Measurements from ENCODE around the gene GPR68.

The GPR68 gene

GRCh38 chr14:91265404-91265803, 20.9 kb upstream of the GPR68 start:
- DNase-seq (ENCODE audit: insufficient read length, low spot score): no peak
- TF ChIP-seq POLR2A (IDR thresholded peaks at IDR 0.05; ENCODE audit: low read depth, low read length): no peak
- no peak for FAIRE-seq

- DNase-seq (ENCODE audit: insufficient read length, low spot score): no peak
- TF ChIP-seq POLR2A (IDR thresholded peaks at IDR 0.05; ENCODE audit: low read depth, low read length): no peak
- FAIRE-seq: no peak
Measured at GRCh38 chr14:91264151-91265150, 19.9 kb upstream of the GPR68 start.

- TF ChIP-seq POLR2A (IDR thresholded peaks at IDR 0.05; ENCODE audit: low read depth, low read length): no peak
- FAIRE-seq (no peak), DNase-seq (ENCODE audit: insufficient read length, low spot score) (no peak)
Measured at GRCh38 chr14:91263329-91263728, 18.8 kb upstream of the GPR68 start.

GRCh38 chr14:91261986-91262549, 17.6 kb upstream of the GPR68 start:
- FAIRE-seq (no peak), DNase-seq (ENCODE audit: insufficient read length, low spot score) (no peak)
- TF ChIP-seq POLR2A (IDR thresholded peaks at IDR 0.05; ENCODE audit: low read depth, low read length): no peak

GRCh38 chr14:91261115-91261514, 16.6 kb upstream of the GPR68 start:
- no peak for DNase-seq (ENCODE audit: insufficient read length, low spot score)
- no peak for FAIRE-seq

GRCh38 chr14:91258876-91259275, 14.4 kb upstream of the GPR68 start:
- FAIRE-seq (no peak), DNase-seq (ENCODE audit: insufficient read length, low spot score) (no peak)
- no peak for TF ChIP-seq POLR2A (IDR thresholded peaks at IDR 0.05; ENCODE audit: low read depth, low read length)

More at GRCh38 chr14:91261115-91261514, 16.6 kb upstream of the GPR68 start:
- TF ChIP-seq POLR2A (IDR thresholded peaks at IDR 0.05; ENCODE audit: low read depth, low read length): no peak

GRCh38 chr14:91258011-91258618, 13.6 kb upstream of the GPR68 start:
- DNase-seq (ENCODE audit: insufficient read length, low spot score): no peak
- FAIRE-seq: no peak
- TF ChIP-seq POLR2A (IDR thresholded peaks at IDR 0.05; ENCODE audit: low read depth, low read length): no peak

GRCh38 chr14:91257328-91258010, 13.0 kb upstream of the GPR68 start:
- no peak for TF ChIP-seq POLR2A (IDR thresholded peaks at IDR 0.05; ENCODE audit: low read depth, low read length)
- DNase-seq (ENCODE audit: insufficient read length, low spot score) (no peak), FAIRE-seq (no peak)

- no peak for FAIRE-seq
- no peak for DNase-seq (ENCODE audit: insufficient read length, low spot score)
- no peak for TF ChIP-seq POLR2A (IDR thresholded peaks at IDR 0.05; ENCODE audit: low read depth, low read length)
Measured at GRCh38 chr14:91256661-91257060, 12.2 kb upstream of the GPR68 start.

GRCh38 chr14:91255026-91255695, 10.7 kb upstream of the GPR68 start:
- no peak for TF ChIP-seq POLR2A (IDR thresholded peaks at IDR 0.05; ENCODE audit: low read depth, low read length)
- no peak for FAIRE-seq
- DNase-seq (ENCODE audit: insufficient read length, low spot score): no peak

GRCh38 chr14:91254461-91254860, 10.0 kb upstream of the GPR68 start:
- FAIRE-seq: no peak
- no peak for TF ChIP-seq POLR2A (IDR thresholded peaks at IDR 0.05; ENCODE audit: low read depth, low read length)

GRCh38 chr14:91253795-91254323, 9.4 kb upstream of the GPR68 start:
- no peak for FAIRE-seq
- TF ChIP-seq POLR2A (IDR thresholded peaks at IDR 0.05; ENCODE audit: low read depth, low read length): no peak
- DNase-seq (ENCODE audit: insufficient read length, low spot score): no peak

More at GRCh38 chr14:91254461-91254860, 10.0 kb upstream of the GPR68 start:
- no peak for DNase-seq (ENCODE audit: insufficient read length, low spot score)
